Right kidney (tissue), 9 donors: ENCODE results near the gene C3orf22.
"Not testable (repeated sequence)": the region's sequence is repeated elsewhere in the genome, so short reads cannot be mapped to it uniquely, and the experiment has no call there.

Source experiments
- DNase-seq: peaks from one replicate; pipeline ENCODE4 v3.0.0-alpha.2; 2016
- long read RNA-seq, 8 donors: transcript quantifications; one replicate each; lab custom pipeline, GENCODE V29; 2026

C3orf22 gene
- long read RNA-seq, donor 1, result 0 reads
- long read RNA-seq, donor 2, result 0 reads
- long read RNA-seq, donor 3, result 0 reads
- long read RNA-seq, donor 4, partial matches to known transcripts, result 5 of 5 reads
- long read RNA-seq, donor 4, other reads (novel, unspliced or antisense), result 0 of 5 reads
- long read RNA-seq, donor 5, result 0 reads
- long read RNA-seq, donor 6, partial matches to known transcripts, result 17 of 17 reads
- long read RNA-seq, donor 6, other reads (novel, unspliced or antisense), result 0 of 17 reads
- long read RNA-seq, donor 7, result 0 reads
- long read RNA-seq, donor 8, partial matches to known transcripts, result 15 of 15 reads
- long read RNA-seq, donor 8, other reads (novel, unspliced or antisense), result 0 of 15 reads

- no peak for DNase-seq
Measured at GRCh38 chr3:126558336-126559071, at the start of gene C3orf22. Gene C3orf22 (minus strand): TSS chr3:126558932. CDS start chr3:126553390, 5,542 bp downstream.

- no peak for DNase-seq
Measured at GRCh38 chr3:126607214-126607908, 48.6 kb upstream of the C3orf22 start.

GRCh38 chr3:126606001-126606400 lies 47.3 kb upstream of the C3orf22 start:
- DNase-seq, result no peak

- DNase-seq, result no peak
Measured at GRCh38 chr3:126604691-126605090, 46.0 kb upstream of the C3orf22 start.

- DNase-seq, result no peak
Measured at GRCh38 chr3:126599101-126599500, 40.4 kb upstream of the C3orf22 start.

GRCh38 chr3:126595479-126595878 lies 36.7 kb upstream of the C3orf22 start:
- not testable (repeated sequence) for DNase-seq

- not testable (repeated sequence) for DNase-seq
Measured at GRCh38 chr3:126591515-126591914, 32.8 kb upstream of the C3orf22 start.

GRCh38 chr3:126582311-126582710 lies 23.6 kb upstream of the C3orf22 start:
- no peak for DNase-seq

GRCh38 chr3:126581569-126581968 lies 22.8 kb upstream of the C3orf22 start:
- no peak for DNase-seq

- DNase-seq, result no peak
Measured at GRCh38 chr3:126580746-126581145, 22.0 kb upstream of the C3orf22 start.

GRCh38 chr3:126578702-126579101 lies 20.0 kb upstream of the C3orf22 start:
- DNase-seq, result no peak

GRCh38 chr3:126577261-126577660 lies 18.5 kb upstream of the C3orf22 start:
- DNase-seq, result no peak

GRCh38 chr3:126573492-126574117 lies 14.9 kb upstream of the C3orf22 start:
- DNase-seq, result no peak

GRCh38 chr3:126571078-126571477 lies 12.3 kb upstream of the C3orf22 start:
- no peak for DNase-seq

- no peak for DNase-seq
Measured at GRCh38 chr3:126570103-126570541, 11.4 kb upstream of the C3orf22 start.

GRCh38 chr3:126569390-126569975 lies 10.8 kb upstream of the C3orf22 start:
- no peak for DNase-seq

GRCh38 chr3:126568776-126569342 lies 10.1 kb upstream of the C3orf22 start:
- no peak for DNase-seq

GRCh38 chr3:126567696-126568438 lies 9.1 kb upstream of the C3orf22 start:
- no peak for DNase-seq

- DNase-seq, result no peak
Measured at GRCh38 chr3:126562737-126563276, 4.1 kb upstream of the C3orf22 start.

GRCh38 chr3:126557761-126558160 lies 971 bp downstream of the C3orf22 start:
- DNase-seq, result no peak

GRCh38 chr3:126557415-126557745 lies 1.4 kb downstream of the C3orf22 start:
- DNase-seq, result no peak
